Stimulated activated CD8-positive, alpha-beta memory T cell treated with anti-CD3 and anti-CD28 coated beads, Interleukin-2, amount 100 ng/mL, for 48 hours (primary cell): ENCODE measurements around the gene SP1.
A peak's percentile ranks its signal among the peaks of the same experiment; 100 is the strongest.
"Not testable (repeated sequence)": the region's sequence is repeated elsewhere in the genome, so short reads cannot be mapped to it uniquely, and the experiment has no call there.

Source experiments
- DNase-seq, 2 donors: peaks; one replicate each; pipeline ENCODE4 v3.0.0-alpha.2; 2020; ENCODE audit warnings: low read depth in 2 of 2

The SP1 gene

DNA sequence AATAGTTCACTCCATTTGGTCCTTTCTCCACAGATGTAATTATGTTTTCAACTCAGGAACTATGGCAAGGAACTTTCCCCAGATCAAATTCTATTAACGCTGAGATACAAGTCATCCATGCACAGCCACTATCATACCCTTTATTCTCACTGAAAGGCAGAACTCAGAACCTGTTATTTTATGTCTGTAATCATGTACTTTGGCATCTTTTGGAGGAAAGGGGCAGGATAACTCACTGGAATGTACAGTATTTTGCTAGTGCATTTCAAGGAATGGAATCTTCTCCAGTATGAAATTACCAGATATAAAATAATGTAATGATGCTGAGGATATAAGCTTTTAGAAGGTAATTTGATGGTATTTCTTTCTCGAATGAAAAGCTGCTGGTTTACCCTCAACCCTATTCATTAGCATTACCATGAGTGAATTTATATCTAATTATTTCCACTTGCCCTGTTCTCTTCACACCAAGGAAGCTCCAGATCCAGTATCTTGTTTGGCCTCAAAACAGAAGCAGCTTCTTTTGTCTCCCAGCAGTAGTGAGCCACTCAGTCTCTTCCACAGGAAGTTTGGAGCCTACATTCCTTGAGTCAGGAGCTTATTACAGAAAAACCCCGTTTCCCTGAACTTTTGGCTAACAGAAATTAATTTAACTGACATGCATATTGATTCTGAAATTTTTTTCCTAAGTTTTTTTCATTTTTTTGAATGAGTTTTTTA is 33.7 kb downstream of the SP1 start:
- no peak for DNase-seq

DNA sequence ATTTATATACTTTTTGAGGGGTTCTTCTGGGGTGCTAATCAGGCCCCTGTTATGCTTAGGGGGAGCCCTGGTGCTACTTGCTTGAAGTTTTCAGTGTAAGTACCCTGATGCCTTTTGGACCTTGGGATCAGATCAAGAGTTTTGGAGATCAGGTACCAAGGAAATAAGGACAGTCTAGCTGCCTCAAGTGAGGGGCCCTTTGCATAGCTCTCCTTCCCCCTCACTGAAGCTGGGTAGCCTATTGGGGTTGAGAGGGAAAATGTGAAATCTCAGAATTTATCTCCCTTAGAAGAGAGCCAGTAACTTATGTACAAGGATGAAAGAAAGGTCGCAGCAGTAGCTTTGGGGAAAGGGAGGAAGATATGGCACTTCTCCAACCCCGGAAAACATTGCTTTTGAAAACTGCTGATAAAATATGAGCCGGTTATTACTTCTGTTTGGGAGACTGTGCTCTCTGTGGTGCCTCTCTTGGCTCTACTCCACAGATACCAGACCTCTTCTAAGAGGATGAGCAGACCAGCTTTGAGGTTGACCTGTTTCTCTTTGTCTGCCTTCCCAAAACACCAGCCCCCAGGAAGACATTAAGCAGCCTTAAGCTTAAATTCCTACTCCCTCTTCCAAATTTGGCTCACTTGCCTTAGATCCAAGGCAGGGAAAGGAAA is 34.9 kb downstream of the SP1 start:
- DNase-seq = no peak

GRCh38 chr12:53415752-53416389 is 35.9 kb downstream of the SP1 start:
- not testable (repeated sequence) for DNase-seq

GRCh38 chr12:53417291-53417816 is 37.4 kb downstream of the SP1 start:
- not testable (repeated sequence) for DNase-seq

- DNase-seq = no peak
These were observed 38.2 kb downstream of the SP1 start for GRCh38 chr12:53418221-53418620.

DNA sequence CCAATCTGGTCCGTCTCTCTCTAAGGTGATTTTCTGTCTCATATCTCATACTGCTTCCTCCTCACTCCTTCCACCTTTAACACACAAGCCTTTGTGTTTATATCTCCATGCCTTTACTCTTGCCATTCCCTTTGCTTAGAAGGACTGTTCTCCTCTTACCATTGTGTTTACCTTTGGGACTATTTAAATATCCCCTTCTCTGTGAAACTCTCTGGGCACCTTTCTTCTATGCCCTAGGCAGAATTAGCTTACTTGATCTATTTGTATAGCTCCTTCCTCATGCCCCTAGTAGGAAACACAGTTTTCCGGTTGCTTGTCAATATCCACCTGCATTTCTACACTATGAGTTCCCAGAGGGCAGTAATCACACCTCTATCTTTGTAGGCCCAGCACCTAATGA is 39.8 kb downstream of the SP1 start:
- no peak for DNase-seq

DNA sequence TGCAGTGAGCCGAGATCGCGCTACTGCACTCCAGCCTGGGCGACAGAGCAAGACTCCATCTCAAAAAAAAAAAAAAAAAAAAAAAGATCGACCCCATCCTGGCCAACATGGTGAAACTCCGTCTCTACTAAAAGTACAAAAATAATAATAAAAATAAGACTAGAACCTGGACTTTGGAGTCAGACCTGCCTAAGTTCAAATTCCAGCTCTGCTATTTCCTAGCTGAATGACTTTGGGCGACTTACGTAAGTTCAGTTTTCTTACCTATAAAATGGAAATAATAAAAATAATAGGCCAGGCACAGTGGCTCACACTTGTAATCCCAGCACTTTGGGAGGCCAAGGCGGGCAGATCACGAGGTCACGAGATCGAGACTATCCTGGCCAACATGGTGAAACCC is 42.3 kb downstream of the SP1 start:
- not testable (repeated sequence) for DNase-seq

GRCh38 chr12:53423597-53423996 is 43.6 kb downstream of the SP1 start, which contains the start of gene AMHR2:
AMHR2 (plus strand) TSS chr12:53423855; CDS start chr12:53423935, 80 bp downstream.
- DNase-seq = no peak

DNA sequence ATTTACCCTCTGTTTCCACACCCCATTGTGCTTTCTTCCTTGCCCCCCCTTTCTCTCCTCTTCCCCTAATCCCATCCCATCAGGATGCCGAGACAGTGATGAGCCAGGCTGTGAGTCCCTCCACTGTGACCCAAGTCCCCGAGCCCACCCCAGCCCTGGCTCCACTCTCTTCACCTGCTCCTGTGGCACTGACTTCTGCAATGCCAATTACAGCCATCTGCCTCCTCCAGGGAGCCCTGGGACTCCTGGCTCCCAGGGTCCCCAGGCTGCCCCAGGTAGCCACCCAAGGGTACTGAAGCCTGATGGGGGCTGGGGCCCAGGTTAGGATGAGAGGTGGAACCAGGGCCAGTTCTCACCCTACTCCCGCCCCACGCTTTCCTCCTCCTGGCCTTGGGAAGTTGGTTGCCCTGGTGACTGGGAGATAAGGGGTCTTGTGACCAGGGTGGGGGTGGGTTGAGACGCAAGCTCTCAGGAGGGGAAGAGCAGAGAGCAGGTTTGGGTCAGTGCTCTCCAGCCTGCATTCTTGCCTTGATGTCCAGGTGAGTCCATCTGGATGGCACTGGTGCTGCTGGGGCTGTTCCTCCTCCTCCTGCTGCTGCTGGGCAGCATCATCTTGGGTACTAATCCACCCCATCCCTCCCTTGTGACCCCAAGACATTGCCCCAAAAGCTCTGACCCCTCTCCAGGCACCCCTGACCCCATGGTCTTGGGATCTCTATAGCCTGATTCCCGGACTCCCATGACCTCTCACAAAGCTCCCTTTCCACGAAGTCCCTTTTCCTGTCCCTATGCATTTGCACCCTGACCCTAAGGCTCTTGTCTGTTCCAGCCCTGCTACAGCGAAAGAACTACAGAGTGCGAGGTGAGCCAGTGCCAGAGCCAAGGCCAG is 44.9 kb downstream of the SP1 start:
- DNase-seq = no peak

GRCh38 chr12:53425515-53426150 is 45.7 kb downstream of the SP1 start:
- no peak for DNase-seq

- no peak for DNase-seq
These were observed 48.1 kb downstream of the SP1 start for GRCh38 chr12:53427905-53428594.

- DNase-seq = no peak
These were observed 48.8 kb downstream of the SP1 start for GRCh38 chr12:53428741-53429140.

- DNase-seq = no peak
These were observed 50.1 kb downstream of the SP1 start for GRCh38 chr12:53430116-53430515.

- DNase-seq = no peak
These were observed 51.2 kb downstream of the SP1 start for GRCh38 chr12:53431187-53431586.

DNA sequence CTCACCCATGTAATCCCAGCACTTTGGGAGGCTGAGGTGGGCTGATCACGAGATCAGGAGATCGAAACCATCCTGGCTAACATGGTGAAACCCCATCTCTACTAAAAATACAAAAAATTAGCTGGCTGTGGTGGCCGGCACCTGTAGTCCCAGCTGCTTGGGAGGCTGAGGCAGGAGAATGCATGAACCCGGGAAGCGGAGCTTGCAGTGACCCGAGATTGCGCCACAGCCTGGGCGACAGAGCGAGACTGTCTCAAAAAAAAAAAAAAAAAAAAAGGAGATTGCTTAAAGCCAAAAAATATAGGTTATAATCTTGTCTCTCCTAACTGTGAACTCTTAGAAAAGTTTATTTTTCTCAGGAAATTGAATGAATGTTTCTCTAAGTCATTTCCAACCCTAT is 55.4 kb downstream of the SP1 start:
- DNase-seq = not testable (repeated sequence)

- DNase-seq = not testable (repeated sequence)
These were observed 59.6 kb downstream of the SP1 start for GRCh38 chr12:53439582-53439981.

- peak; percentile 99 for DNase-seq
These were observed 61.3 kb downstream of the SP1 start, which contains the start of gene PRR13 for GRCh38 chr12:53441040-53441833. PRR13 (plus strand) TSS chr12:53441734; CDS start chr12:53442715, 981 bp downstream.

DNA sequence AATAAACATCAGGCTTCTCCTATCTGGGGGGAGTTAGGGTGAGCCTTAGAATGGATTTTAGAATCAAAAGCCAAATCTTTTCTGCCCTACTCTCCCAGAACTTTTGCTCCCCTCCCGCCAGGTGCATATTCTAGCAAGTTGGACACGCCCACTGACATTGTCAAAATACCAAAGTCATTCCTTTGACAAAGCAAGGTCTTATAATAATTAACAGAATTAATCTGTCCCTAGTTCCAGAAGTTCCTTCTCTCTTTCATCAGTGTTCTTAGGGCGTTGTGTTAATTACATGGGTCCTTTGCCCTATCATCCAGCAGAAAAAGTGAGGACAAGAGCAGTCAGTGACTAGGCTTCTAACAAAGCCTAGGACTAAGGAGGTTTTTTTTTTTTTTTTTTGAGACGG is 64.0 kb downstream of the SP1 start:
- no peak for DNase-seq

DNA sequence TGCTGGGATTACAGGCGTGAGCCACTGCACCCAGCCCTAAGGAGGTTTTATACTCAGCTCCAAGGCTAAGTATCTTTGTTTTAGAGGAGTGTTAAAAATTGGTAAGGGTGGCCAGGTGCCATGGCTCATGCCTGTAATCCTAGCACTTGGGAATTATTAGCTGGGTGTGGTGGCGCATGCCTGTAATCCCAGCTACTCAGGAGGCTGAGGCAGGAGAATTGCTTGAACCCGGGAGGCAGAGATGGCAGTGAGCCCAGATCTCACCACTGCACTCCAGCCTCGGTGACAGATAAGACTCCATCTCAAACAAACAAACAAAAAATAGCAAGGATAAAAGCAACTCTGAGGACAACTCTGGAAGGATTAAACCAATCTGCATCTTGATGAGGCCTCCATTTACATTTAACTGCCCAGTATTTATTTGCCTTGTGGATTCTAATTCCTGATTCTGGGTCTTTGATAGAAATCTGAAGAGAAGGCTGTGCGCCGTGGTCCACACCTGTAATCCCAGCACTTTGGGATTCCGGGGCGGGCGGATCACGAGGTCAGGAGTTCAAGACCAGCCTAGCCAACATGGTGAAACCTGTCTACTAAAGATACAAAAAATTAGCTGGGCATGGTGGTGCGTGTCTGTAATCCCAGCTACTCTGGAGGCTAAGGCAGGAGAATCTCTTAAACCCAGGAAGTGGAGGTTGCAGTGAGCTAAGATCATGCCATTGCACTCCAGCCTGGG is 64.8 kb downstream of the SP1 start:
- not testable (repeated sequence) for DNase-seq
